ENCODE results near the gene CACYBP.

Gene CACYBP, protein sequence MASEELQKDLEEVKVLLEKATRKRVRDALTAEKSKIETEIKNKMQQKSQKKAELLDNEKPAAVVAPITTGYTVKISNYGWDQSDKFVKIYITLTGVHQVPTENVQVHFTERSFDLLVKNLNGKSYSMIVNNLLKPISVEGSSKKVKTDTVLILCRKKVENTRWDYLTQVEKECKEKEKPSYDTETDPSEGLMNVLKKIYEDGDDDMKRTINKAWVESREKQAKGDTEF

DNA sequence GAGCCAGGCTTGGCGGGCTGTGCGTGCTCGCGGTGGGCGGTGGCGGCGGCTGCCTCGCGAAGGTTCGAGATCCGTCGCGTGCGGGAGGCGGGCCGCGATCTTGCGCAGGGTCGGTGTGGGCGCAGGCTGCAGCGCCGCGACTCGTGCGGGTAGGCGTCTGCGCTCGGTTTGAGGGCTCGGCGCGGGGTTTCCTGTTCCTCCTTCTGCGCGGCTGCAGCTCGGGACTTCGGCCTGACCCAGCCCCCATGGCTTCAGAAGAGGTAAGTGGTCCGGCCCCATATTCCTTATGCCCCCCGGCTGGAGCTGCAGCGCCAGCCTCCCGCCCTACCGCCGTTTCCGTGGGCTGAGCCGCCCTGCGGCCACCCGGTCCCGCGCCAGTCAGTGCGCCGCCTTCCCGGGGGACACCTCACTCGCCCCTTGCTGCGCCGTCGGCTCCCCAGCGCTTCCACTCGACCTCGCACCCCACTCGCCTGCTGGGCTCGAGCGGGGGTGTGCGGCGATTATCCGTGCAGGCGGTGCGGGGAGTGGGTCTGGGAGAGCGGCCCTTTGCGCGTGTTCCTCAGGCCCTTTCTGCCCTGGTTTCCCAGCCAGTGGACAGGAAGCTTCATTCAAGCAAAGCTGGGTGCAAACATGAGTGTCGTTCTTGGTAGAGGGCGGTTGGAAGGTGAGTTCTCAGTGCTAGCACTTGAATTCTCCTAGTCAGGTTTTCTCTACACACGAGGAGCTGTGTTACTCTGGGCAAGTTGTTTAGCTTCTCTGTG lies at the start of gene CACYBP:
TSS of gene CACYBP (plus strand) at position 12 of the 761 bp plus-strand sequence. CDS start at position 246, 234 bp downstream.
- DNase-seq (ENCODE audit: low read depth): no peak

DNA sequence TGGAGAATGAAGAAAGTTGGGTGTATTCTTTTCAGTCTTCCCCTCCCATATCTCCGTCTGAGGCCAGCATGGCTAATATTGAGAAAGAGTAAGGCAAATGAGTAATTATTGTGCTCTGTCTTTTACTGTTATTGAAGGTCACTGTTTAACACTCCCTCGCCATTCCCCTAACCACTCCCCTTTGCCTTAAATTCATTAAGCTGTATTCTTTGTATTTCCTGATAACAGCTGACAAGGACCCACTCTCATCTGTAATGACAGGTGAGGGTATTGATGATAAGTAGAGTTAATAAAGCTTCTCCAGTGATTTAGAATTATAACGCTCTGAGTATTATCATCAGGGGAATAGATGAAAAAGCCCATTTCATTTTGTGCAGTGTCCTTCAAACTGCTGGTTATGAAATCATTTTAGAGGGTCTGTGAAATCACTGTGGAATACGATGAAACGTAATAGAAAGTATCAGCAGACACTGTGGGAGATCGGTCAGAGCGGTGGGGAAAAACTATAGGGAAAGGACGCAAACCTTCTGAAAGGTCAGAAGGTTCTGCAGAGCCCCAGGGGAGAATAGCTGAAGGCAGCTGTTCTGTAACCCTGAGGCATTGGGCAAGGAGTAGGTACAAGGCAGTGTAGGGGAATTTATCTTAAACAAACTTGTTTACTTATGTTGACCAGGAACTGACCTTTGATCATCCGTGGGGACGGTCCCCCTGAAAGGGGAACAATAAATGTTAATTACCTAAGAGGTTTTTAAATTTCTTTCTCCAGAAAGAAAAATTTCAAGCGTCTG lies 46.3 kb upstream of the CACYBP start:
- DNase-seq (ENCODE audit: low read depth): no peak

DNA sequence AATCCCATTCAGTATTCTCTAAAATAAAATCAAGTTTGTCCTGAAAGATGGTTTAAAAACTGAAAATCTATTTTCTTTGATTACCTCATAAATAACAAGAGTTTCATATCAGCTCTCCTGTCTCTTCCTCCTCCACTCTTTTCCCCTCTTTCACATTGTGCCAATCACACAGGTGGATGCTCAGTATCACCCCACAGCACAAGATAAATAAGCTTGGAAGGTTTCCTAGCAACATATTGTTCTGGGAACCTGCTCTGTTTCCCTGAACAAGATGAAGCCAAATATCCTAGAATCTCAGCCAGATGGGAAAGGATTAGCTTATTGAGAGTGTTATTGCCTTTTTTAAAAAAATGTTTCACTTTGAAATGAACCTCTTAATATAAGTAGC lies 45.7 kb upstream of the CACYBP start:
- DNase-seq (ENCODE audit: low read depth): no peak

DNA sequence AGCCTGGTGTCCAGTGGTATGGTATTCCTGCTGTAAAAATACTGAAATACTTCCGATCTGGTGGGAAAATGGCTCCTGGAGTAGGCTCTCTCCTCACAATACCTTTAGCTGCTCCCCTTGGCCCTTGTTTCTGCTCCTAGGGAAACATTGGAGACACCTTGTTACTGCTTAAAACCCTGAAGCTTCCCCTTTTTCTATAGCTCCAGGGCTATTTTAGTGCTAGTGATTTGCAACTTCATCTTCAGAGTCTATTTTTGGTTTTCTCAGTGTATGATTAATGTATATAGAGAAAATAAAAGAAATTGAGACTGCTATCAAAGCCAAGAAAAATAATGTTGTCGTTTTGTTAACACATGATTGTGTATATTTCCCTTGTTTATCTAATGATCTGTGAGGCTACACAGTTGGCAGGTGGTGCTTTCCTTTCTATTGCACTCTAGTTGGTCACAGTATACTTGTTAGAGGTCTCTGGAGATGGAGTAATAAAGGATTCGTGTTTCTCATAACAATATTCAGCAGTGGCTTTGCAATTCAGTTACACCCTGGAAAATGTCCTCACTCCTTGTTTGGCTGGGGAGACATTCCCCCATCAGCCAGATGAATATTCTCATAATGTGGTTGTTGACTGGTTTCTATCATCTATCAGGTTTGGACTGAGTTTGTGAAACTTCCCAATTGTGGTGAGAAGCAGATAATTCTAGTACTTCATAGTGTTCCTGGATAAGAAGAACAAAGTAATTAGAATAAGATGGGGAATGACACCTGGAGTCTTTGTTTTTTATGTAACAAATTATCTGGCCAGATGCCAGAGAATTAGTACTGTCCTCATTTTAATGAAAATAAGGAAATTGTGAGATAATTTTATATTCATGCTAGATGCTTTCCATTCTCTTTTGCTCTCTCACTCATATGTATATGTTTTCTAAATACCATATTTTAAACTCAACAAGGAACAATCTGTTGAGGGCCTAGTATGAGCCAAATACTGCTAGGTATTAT lies 44.8 kb upstream of the CACYBP start:
- no peak for DNase-seq (ENCODE audit: low read depth)

DNA sequence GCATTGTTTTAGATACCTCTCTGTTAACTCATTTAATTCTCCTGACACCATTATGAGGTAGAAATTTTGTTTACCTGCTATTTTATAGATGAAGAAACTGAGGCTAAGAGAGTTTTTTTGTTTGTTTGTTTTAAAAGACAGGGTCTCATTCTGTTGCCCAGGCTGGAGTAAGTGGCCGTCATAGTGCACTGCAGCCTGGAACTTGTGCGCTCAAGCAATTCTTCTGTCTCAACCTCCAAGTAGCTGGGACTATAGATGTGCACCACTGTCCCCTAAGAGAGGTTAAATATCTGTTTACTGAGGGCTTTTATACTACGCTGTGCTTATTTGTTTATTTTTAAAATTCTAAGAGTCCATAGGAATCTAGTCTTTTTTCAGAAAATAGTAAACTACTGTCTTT lies 43.7 kb upstream of the CACYBP start:
- DNase-seq (ENCODE audit: low read depth): no peak

DNA sequence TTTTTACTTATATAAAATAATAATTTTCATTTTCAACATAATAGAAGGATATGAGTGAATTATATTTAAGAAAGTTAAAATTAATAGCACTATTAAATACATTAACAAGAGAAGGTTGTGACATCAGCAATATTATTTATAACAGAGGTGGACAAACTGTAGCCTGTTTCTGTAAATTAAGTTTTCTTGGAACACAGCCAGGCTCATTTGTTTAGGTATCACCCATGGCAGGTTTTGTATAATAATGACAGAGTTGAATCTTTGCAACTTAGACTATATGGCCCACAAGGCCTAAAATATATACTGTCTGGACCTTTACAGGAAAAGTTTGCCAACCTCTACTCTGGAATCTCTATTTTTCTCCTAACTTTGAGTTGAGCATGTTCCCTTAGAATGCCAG lies 42.8 kb upstream of the CACYBP start:
- DNase-seq (ENCODE audit: low read depth): no peak

DNA sequence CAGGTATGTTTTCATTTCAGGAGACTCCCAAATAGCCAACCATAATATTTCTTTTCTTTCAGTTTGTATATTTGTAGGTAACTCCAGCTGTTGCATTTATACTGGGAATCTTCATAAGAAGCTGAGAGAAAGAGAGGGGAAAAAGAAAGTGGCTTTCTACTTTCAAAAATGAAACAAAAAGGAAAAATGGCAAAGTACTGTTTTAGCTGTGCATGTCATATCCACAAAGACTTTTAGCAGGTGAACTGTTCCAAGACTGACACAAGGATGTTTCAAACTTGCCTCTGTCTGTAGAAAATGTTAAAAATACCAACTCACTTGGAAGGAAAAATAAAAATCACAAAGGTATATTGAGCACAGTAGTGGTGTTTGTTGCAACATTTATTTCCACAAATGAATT lies 41.9 kb upstream of the CACYBP start:
- no peak for DNase-seq (ENCODE audit: low read depth)

DNA sequence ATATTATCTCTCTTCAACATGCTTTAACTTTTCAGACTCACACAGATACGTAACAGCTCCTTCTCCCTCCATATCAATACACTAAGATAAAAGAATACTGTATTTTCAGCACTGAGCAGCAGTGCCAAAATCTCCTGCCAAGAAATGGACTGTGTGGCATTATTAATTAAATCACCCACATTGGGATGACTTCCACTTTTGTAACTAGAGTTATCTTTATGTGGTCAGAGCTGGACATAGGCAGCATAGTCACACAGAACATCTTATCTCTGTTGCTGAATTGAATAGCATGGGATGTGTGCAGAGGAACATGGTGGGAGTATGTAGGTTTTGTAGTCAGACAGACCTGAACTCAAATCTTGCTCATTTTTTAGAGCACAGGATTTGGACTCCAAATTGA lies 41.4 kb upstream of the CACYBP start:
- DNase-seq (ENCODE audit: low read depth): no peak

DNA sequence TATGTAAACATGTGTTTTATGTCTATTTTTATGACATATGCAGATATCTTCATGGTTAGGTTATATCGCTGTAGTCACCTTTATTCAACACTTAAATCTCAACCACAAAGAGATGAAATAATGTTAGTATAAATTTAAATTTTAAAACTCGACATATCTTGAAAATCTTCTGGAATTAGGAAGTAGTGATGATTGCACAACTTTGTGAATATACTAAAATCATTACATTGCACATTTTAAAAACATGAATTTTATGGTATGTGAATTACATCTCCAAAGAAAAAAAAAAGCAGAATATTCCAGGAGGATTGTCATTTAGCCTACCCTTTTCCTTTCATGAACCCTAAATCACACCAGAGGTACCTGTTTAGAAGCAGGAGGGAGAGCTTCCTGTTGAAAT lies 39.4 kb upstream of the CACYBP start:
- no peak for DNase-seq (ENCODE audit: low read depth)

DNA sequence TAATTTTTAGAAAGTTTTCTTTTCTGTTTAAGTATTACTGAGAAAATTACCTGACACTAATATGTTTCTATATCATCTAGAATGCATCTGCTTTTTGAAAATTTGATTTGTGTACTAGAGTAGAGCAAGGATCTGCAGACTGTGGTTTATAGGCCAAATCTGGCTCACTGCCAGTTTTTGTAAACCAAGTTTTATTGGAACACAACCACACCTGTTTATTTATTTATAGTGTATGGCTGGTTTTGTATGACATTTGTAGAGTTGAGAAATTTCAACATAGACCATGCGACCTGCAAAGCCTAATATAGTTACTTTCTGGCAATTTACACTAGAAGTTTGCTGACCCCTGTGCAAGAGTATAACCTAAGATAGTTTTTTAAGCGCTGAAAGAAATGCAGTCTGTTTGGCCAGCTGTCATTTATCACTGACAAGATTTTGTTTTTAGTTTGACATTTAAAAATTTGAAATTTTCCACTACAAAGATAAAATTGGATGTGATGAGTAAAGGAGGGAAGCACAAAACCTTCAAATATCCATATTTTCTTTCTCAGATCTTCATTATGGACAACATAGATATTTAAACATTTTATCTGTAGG lies 36.1 kb upstream of the CACYBP start:
- no peak for DNase-seq (ENCODE audit: low read depth)

DNA sequence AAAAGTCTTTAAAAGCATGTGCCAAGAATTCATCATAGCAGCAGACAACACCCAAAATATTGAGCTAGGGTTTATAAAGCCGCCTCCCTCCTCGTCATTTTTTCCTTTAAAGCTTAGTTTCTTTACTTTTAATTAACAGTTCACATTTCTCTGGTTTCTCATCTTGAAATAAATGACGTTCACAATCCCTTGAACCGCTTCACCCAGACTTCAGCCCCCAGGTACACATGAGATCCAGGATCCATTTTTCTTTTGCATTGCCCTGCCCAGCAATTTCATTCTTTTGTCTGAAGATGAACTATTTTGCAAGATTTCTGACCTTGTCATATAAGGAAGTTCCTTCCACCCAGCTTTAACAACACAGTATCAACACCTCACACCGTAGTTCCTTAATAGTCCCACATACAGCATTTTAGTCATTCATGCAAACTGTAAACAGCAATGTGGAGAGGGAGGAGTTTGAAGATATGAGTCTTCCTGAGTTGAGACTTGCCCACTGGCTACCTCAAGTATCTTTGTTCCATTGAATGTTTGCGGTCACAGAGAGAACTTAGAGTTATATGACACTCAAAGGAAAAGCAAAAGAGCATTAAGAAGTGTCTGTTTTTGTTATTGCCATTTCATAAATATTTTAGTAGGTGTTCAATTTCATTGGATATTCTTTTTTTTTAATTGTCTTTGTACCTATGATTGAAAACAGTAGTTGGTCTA lies 35.3 kb upstream of the CACYBP start:
- no peak for DNase-seq (ENCODE audit: low read depth)

DNA sequence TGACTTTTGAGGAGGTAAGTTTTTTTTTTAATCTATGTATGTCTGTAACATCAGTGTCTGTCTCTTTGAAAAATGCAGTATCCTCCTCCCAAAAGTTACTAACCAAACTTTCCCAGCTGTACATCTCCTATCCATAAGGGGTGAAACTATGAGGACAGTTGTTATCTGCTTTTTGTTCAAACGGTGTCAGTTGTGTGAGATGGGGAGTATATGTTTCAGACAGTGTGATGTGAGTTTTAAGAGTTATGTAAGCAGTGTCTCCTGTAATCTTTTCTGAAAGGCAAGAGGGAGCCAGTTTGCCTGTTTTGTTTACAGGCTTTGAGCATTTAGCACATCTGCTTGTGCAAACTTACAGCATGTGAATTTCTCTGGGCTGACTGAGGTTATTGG lies 34.8 kb upstream of the CACYBP start:
- DNase-seq (ENCODE audit: low read depth): no peak

DNA sequence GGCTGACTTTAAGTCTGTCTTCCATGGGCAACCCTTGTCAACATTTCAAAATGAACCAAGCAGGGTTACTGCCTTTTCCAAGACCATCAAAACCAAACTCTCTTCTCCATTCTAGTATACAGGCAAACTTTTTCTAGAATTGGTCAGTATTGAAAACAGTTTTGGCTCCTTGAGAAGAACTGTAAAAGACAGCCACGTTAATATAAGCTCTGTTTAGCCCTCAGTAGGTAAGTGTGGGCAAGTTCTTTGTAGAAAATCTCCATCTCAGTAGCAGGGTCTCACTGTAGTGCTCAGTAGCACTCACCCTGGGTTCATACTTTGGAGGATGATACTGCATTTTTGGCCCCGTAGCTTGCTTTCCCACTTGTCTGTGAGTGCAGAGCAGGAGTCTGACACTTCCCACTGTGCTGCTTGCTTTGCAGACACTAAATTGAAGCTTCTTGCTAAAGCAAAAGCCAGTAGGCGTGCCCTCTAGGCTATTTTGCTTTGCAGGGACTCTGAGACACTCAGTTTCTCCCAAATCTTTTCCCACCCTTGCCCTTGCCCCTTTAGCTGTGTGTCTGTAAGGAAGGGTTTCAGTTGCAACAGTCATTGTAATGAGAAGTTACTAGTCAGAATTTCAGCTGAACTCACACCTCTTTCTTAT lies 34.3 kb upstream of the CACYBP start:
- DNase-seq (ENCODE audit: low read depth): no peak

DNA sequence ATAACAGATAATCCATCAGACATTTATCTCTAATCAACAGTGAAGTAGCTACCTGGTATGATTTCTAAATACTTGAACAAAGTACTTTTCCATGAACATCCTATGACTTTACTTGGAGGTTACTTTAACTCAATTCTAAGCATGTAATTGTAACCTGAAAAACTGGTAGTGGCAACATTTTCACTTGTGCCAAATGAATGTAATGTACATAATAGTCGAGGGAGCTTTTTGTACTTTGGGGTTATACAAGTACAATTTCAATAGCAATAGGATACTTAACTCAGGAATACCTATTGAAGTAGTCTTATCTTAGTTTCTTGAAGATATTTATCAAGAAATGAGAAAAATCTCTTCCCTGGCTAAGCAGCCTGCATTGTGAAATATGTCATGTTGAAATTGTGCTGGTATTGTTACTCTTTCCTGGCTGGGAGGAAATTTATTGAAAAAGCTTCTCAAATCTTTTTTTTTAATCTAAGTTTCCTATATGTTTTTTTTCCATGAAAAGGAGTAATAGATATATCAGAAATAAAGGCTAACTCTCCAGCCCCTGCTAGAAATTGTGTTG lies 33.7 kb upstream of the CACYBP start:
- DNase-seq (ENCODE audit: low read depth): no peak

DNA sequence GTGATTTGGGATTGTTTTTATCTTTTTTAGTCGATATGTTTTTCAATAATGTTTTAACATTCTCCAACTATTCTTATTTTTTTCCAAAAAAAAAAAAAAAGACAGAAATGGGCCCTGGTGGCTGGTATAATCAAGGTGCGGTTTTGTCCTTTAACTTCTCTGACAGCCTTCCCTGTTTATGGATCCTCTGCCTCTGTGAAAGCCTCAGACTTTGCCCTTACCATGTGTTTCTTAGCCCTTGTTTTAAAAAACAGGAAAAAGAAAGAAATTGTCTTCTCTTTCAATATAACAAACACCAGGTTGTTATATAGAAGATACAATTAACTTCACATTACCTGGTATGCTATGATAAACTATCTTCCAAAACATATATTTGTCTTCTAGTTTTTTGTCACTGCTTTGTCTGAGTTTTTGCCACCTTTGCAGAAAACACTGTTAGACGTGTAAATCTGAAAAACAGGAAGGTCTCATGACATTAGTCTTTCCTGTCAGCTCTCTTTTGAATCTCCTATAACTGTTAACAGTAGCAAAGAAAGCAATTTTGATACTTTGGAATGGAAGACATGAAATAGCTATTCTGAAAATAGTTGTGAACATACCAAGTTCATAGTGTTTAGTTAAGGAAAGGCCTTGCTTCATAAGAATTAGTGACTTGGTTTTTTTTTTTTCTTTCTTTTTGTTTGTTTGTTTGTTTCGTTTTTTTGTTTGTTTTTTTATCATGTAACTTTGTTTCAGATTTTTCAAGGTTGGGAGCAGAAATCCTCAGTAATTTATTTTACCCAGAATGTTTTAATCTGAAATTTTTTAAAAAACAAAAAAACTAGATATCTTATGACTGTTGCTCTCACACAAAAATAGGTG lies 31.7 kb upstream of the CACYBP start:
- no peak for DNase-seq (ENCODE audit: low read depth)

DNA sequence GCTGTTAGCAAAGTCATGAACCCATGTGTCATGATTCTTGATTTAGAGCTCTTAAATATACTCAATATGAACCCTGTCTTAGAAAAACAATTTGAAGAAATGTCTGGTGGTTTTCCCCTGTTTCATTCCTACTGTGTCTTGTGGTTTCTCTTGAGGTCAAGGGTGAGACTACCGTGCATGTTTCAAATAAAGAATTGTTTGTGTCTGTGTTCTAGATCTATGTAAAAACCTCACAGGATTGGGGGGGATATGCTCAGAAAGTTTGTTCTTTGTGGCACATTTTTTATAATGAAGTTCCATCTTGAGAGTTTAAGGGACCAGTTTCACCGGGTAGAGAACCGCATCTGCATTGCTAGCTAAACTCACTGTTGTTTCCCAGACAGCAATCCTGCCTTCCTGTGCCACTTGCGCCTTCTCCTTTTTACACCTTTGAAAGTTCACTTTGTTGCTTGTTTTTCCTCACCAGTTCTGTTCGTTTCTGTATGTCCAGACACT lies 30.9 kb upstream of the CACYBP start:
- no peak for DNase-seq (ENCODE audit: low read depth)

DNA sequence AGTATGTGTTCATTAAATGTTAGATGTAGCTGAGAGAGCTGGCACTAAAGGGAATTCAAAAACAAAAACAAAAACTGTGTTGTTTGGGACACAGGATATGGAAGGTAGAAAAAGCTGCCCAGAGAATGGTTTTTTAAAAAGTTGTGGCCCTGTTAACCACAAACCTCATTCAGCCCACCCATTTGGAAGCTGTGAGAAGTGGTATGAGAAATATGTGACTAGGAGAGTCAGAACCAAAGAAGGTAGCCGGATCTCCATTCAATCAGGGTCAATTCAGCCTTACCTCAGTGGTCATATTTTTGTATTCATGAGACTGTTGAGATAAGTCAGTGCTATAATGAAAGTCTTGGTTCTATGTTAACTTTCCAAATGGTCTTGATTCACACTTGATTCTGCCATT lies 29.8 kb upstream of the CACYBP start:
- DNase-seq (ENCODE audit: low read depth): no peak

DNA sequence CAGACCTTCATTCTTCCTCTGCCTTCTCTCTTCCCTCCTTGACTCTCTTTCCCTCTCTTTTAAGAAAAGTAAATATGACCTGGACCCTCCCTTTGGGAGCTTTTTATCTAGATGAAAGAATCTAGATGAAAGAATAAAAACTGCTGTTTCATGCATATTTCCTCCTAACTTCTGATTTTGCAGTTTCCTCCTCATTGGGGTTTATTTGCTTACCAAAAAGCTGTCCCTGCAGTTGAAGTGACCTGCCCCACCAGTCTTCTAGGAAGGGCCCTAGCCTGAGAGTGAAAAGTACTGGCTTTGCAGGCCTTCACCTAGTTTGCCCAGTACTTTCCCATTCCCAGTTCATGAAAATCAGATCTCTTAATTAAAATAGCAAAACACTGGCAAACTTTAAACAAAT lies 28.3 kb upstream of the CACYBP start:
- no peak for DNase-seq (ENCODE audit: low read depth)

DNA sequence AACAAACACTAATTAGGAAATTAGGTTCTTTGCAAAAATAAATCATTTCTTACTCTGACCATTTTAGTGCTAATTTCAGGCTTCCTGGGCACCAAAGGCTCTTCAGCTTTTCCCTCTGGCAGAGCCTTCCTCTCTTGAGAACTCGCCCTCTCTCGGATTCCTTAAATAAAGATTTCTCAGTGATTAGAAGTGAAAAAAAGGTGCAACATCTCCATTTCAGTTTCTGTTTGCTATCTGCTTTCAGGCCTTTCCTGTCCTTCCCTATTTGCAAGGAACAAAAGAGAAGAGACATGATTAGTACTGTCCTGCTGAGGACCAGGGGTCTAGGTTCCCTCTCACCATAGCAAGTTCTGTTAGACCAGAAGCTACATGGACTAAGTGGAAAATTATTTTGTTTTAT lies 27.8 kb upstream of the CACYBP start:
- no peak for DNase-seq (ENCODE audit: low read depth)

Measured in activated T-helper 9 cell treated with anti-CD3 and anti-CD28 coated beads, Interleukin-2, amount 50 U/mL, for 16 hours (primary cell).